T follicular helper cell (primary cell): ENCODE results near the gene GDF10.

Experiments used
- DNase-seq: peaks from one replicate; pipeline ENCODE4 v3.0.0-alpha.2; 2020; ENCODE audit warnings: low read depth

GDF10 gene

DNA sequence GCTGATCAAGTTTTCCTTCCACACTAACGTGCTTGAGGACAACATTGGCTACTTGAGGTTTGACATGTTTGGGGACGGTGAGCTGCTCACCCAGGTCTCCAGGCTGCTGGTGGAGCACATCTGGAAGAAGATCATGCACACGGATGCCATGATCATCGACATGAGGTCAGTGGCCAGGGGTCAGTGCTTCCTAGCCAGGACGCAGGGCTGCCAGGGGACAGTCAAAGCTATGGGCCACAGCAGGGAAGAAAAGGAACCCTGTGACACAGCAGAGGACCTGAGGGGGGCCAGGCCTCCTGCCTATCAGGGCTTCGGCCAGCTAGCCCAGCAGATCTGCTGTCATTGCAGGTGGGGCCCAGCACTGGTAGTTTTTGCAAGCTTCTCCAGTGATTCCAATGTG is 53.4 kb downstream of the GDF10 start:
- no peak for DNase-seq

DNA sequence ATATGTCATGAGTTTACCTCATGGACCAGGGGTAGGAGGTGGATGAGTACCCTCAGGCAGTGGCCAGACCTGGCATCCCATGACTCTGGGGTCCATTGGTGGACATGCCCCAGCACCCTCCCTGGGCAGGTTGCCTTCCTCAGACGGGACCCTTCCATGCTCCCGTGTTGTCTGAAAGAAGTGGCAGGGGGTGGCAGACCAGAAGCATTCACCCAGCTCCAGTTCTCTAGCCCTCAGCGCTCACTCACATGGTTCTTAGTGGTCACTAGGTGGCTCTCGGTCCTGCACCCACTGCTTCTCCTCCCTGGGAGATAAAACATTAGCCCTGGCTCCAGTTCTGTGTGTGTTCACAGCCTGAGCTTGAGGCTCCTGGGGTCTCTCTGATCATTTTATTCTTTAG is 54.2 kb downstream of the GDF10 start:
- DNase-seq, result no peak

DNA sequence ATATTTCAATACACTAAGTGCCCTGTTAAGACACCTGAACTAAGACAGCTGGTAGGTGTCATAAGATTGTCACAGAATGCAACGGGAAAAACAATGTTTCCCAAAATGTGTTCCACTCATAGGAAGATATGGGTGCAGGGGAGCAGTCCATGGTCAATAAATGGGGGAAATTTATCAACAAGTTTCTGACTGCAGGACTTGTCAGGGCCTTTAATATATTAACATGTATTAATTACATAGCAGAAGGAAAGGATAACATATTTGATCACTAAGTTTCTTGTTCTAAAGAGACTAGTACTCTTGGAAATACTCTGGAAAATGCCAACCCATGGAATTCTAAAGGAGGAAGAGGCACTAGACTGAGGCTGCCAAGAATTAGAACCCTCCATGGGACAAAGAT is 54.9 kb downstream of the GDF10 start:
- DNase-seq, result no peak

DNA sequence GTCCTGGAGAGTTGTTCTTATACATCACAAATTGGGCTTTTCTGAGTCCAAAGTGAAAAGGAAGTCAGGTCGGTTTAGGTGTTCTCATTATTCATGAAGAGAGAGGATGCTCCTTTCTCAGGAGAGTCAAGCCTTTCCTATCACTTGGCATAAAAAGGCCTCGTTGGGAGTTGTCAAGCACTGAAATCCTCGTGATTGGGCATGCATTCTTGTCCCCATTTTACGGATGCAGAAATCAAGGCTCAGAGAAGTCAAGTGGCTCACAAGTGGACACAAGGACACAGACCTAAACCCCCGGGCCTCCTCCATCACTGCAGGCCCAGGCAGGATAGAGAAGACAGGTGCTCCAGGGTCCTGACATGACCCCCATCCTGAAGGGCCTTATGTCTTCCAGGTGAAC is 56.7 kb downstream of the GDF10 start:
- DNase-seq, result no peak

DNA sequence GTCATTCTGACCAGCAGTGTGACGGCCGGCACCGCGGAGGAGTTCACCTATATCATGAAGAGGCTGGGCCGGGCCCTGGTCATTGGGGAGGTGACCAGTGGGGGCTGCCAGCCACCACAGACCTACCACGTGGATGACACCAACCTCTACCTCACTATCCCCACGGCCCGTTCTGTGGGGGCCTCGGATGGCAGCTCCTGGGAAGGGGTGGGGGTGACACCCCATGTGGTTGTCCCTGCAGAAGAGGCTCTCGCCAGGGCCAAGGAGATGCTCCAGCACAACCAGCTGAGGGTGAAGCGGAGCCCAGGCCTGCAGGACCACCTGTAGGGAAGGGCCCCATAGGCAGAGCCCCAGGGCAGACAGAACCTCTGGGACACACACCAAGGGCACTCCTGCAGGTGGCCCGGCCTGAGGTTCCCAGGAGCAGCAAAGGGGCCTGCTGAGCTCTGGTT is 57.2 kb downstream of the GDF10 start:
- no peak for DNase-seq

DNA sequence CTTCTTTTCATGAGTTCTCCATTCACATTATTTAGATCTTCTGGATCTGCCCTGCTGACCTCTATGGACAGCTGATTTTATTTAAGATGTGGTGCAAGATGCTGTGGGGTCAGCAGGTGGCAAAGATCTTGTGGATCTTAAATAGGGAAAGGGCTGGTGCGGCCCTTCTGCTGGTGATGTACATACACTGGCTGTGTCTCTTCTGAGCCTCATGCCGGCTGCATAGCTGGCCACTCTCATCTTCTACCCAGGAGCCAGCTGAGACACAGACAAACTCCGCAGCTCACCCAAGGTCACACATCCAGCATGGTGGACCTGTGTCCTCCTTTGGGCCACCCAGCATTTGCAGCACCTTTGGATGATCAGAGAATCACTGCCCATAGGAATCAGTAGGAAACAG is 57.9 kb downstream of the GDF10 start:
- no peak for DNase-seq

DNA sequence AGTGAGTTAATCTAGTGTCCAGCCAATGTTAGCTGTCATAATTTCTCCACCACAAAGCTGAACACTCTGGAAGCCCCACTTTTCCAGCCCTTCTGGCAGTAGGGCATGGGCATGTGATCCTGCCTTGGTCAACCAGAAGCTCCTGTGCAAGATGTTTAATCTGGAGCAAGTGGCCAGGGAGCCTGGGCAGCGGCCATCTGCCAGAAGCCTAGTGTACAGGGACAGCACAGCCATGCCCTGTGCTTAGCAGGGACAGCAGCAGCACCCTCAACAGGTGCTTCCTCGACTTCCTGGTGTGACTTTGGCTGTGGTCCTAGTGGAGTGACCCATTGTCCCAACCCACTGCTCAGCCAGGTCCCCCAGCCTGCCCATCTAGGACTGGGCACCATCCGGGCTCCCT is 58.5 kb downstream of the GDF10 start:
- no peak for DNase-seq

DNA sequence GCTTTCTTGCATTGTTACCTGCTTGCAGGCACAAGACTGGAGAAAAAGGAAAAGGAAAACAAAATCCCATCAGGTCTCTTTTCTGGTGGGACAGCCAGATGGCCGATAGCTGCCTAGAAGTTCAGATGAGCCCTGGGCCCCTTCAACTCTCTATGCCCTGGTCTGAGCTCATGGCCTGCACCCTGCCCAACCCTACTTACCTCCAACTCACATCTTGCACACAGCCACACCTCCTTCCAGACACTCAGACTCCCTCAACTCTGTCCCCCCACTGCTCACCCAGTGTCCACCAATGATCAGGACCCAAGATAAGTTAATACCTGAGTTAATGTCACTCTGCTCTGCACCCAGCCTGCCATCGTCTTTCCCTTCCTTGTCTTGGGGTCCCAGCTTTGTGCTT is 59.1 kb downstream of the GDF10 start:
- no peak for DNase-seq

DNA sequence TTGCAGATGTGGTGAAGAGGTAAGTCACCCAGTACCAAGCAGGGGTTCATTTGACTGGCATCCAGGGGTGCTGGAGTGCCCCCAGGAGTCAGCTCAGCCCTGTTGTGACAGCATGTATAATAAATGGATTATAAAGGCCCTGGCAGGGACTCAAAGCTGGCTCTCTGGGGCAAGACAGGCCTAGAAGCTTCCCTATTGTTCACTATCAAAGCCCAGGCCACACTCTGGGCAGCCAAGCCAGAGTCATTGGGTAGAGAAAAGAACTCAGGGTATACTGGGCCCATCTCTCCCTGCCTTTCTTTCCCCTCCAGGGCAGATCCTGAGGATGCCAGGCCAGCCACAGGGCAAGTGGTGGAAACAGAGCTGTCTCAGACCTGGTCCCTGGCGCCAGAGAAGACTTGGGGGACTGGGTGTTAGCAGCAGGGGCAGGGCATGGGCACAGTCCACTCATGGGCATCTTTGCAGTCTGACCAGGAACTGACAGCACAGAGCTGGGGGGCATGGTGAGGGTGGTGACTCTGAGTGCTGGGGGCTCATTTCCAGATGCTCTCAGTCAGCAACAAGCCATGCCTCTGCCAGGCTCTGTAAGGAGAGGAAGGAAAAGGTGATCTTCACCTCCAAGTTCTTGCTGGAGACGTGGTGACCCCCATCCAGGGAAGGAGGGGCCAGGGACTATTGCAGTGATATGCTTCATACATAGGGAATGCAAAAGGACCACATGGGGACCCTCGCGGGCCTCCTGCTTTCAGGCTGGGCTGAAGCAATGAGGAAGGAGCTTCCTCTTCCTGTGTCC is 59.8 kb downstream of the GDF10 start:
- DNase-seq, result no peak

DNA sequence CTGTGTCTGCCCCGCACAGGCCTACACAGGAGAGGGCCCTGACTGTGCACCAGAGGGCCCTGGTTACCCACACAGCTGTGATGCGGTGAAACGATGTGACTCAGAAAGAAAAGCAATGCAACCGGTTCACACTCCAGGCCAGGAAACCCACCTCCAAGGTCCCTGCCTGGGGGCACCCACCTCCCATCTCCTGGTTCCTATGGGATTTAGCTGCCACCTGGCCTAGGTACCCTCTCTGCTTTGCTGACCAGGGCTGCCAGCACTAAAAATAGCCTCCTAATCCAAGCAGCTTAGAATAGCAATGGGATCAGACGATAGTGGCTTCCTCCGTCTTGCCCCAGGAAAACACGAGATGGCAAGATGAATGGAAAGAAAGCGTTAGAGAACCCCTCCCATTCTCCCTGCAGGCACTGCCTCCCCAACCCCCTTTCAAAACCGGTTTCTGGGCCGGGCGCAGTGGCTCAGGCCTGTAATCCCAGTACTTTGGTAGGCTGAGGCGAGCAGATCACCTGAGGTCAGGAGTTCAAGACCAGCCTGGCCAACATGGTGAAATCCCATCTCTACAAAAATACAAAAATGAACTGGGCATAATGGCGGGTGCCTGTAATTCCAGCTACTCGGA is 60.5 kb downstream of the GDF10 start:
- no peak for DNase-seq

DNA sequence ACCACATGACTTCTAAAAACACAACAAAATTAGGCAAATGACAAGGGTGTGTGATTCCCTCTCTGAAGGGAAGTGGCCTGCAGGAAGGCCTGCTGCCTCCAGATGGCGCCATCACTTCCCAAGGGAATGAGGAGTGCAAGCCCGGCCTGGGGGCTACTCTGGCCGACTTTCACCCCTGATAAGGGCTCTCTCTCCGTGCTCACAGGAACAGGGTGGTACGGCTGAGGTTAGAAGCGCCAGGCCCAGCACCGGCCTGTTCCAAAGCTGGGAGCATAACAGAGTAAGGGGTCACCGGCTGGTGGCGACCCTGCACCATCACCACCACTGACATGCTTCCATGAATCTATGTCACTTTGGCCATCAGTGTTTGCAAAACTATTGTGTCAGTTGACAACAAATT is 61.3 kb downstream of the GDF10 start:
- no peak for DNase-seq

DNA sequence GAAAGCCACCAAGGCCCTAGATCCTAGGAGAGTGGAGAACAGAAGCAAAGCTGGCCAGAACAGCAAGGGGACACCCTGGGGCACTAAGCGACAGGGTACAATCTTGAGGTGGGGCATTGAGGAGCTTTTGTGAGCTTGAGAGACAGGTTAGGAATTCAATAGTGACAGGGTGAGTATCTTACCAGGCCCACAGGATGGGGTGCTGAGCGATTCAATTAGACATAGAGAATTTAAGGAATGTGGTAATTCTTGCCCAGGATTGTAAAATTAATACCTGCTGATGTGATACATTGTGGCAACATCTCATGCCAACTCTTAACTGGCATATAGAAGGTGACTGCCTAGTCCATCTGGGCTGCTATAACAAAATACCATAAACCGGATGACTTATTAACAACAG is 62.2 kb downstream of the GDF10 start:
- DNase-seq, result no peak
